Neural cell (in vitro differentiated cells): ENCODE data around the gene PAQR5. TPM values are rescaled to one million over a fixed set of nuclear protein-coding genes. Genes with fewer than 3 reads are reported as not detected.

Experiments
- H2AFZ ChIP-seq: fragments of 200-600, 300-800 bp; sonication (generic), shearing (Covaris generic); 2 replicates; pipeline ENCODE4 v1.6.0; 2014; ENCODE audit warnings: low read depth, mild to moderate bottlenecking, antibody characterized with exemption, low read length, moderate library complexity
- H3F3A ChIP-seq: fragments of 200-600 bp; shearing (Covaris generic); 2 replicates; pipeline ENCODE4 v1.6.1; 2016; ENCODE audit warnings: mild to moderate bottlenecking, moderate library complexity, mixed read lengths, antibody characterized with exemption, low read length; ENCODE audit not compliant: insufficient read depth, poor library complexity, severe bottlenecking
- H3K27ac ChIP-seq: fragments of 200-600, 300-800 bp; sonication (generic), shearing (Covaris generic); 2 replicates; pipeline ENCODE4 v1.5.1; 2014; ENCODE audit warnings: mild to moderate bottlenecking, low read length, moderate library complexity
- H3K27me3 ChIP-seq: fragments of 300-800, 200-600 bp; sonication (generic), shearing (Covaris generic); 2 replicates; pipeline ENCODE4 v1.6.0; 2014; ENCODE audit warnings: mild to moderate bottlenecking, low read depth, low read length, moderate library complexity; ENCODE audit not compliant: insufficient read depth
- H3K36me3 ChIP-seq: fragments of 300-800, 200-600 bp; sonication (generic), shearing (Covaris generic); 2 replicates; pipeline ENCODE4 v1.5.1; 2014; ENCODE audit warnings: mild to moderate bottlenecking, antibody characterized with exemption, low read length, moderate library complexity; ENCODE audit not compliant: insufficient read depth
- H3K4me2 ChIP-seq: fragments of 300-800, 200-600 bp; sonication (generic), shearing (Covaris generic); 2 replicates; pipeline ENCODE4 v1.6.0; 2014; ENCODE audit warnings: mild to moderate bottlenecking, low read length
- H3K4me3 ChIP-seq: fragments of 300-800, 200-600 bp; sonication (generic), shearing (Covaris generic); 2 replicates; pipeline ENCODE4 v1.5.1; 2014; ENCODE audit warnings: mild to moderate bottlenecking, low read length, moderate library complexity
- H3K79me2 ChIP-seq: fragments of 200-600 bp; shearing (Covaris generic); replicated peaks from 2 replicates; pipeline ENCODE4 v1.6.0; 2014; ENCODE audit warnings: mild to moderate bottlenecking, low read length, moderate library complexity; ENCODE audit not compliant: insufficient read depth
- H3K9ac ChIP-seq: fragments of 300-800, 200-600 bp; sonication (generic), shearing (Covaris generic); 2 replicates; pipeline ENCODE4 v1.6.1; 2016; ENCODE audit warnings: mild to moderate bottlenecking, low read length, mixed read lengths
- H3K9me2 ChIP-seq: fragments of 200-600 bp; shearing (Covaris generic); 2 replicates; pipeline ENCODE4 v1.6.1; 2016; ENCODE audit warnings: mild to moderate bottlenecking, low read length, mixed read lengths; ENCODE audit not compliant: insufficient read depth
- H3K9me3 ChIP-seq: fragments of 200-600, 300-800 bp; sonication (generic), shearing (Covaris generic); 2 replicates; pipeline ENCODE4 v1.6.1; 2016; ENCODE audit warnings: mild to moderate bottlenecking, mixed run types, low read length, moderate library complexity, mixed read lengths
- H4K20me1 ChIP-seq: fragments of 200-600 bp; shearing (Covaris generic); 2 replicates; pipeline ENCODE4 v1.6.1; 2016; ENCODE audit warnings: mild to moderate bottlenecking, mixed run types; ENCODE audit not compliant: insufficient read depth
- EP300 ChIP-seq: fragments of 450-650 bp; conservative IDR thresholded peaks from 2 replicates; pipeline ENCODE4 v1.6.1; 2014; ENCODE audit warnings: antibody characterized with exemption, mild to moderate bottlenecking, moderate library complexity; ENCODE audit not compliant: poor library complexity, severe bottlenecking
- EZH2 ChIP-seq: fragments of 200-600, 300-800 bp; shearing (Covaris generic), sonication (generic); IDR thresholded peaks from 2 replicates; pipeline ENCODE4 v1.6.1; 2014; ENCODE audit warnings: antibody characterized with exemption, low read length, borderline replicate concordance, mild to moderate bottlenecking; ENCODE audit not compliant: insufficient read depth, poor library complexity, severe bottlenecking
- MXI1 ChIP-seq: fragments of 450-650 bp; conservative IDR thresholded peaks from 2 replicates; pipeline ENCODE4 v1.6.1; 2014; ENCODE audit warnings: antibody characterized with exemption, mild to moderate bottlenecking; ENCODE audit not compliant: poor library complexity, severe bottlenecking
- POLR2AphosphoS5 ChIP-seq: IDR thresholded peaks from 2 replicates; pipeline ENCODE4 v1.6.1; 2012
- RAD21 ChIP-seq: fragments of 450-650 bp; conservative IDR thresholded peaks from 2 replicates; pipeline ENCODE4 v1.6.1; 2014; ENCODE audit warnings: antibody characterized with exemption, mild to moderate bottlenecking, moderate library complexity
- SMC3 ChIP-seq: fragments of 450-650 bp; conservative IDR thresholded peaks from 2 replicates; pipeline ENCODE4 v1.6.1; 2014; ENCODE audit warnings: antibody characterized with exemption, mild to moderate bottlenecking, moderate library complexity; ENCODE audit not compliant: poor library complexity
- TAF1 ChIP-seq: IDR thresholded peaks from 2 replicates; pipeline ENCODE4 v1.6.1; 2012; ENCODE audit warnings: low read depth
- polyA plus RNA-seq: library from polyadenylated mRNA; depleted of rRNA; stranded (reverse); fragments of >200 nt; gene quantifications from 2 replicates; pipeline ENCODE4 v1.2.3, GENCODE V29; 2014
- TF ChIP-seq, protein P1 (sequence below): fragments of 450-650 bp; IDR thresholded peaks from 2 replicates; pipeline ENCODE4 v1.5.1; 2014; ENCODE audit warnings: antibody characterized with exemption, mild to moderate bottlenecking, moderate library complexity; ENCODE audit not compliant: poor library complexity, severe bottlenecking
- TF ChIP-seq, protein P2 (sequence below): IDR thresholded peaks from 2 replicates; pipeline ENCODE4 v1.6.1; 2012; ENCODE audit warnings: borderline replicate concordance

PAQR5 gene
- polyA plus RNA-seq, 1 donor from 2014 or later: not detected

DNA sequence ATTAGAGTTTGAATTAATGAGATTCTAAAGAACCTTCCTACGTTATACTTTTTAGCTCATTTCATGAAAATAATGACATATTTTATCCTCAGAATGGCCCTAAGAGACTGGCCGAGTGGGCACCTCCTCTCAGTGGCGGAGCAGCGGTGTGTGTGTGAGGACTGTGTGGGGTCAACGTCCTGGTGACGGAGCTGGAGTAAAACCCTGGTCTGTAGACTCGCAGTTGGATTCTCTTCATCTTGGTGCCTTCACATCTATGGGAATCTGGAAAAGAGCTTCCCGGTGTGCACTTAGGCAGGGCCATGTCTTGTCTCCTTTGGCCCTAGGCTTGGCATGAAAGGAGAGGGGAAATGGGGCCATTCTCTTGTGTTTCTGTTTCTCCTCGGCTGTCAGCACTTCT, 21.4 kb upstream of the PAQR5 start:
- Histone ChIP-seq H3K36me3 (no peaks in the 10 kb centered on the region), H3K79me2 (no peaks in the 10 kb centered on the region), H3K4me3 (no peak overlapping the region), H3K9me3 (no peaks in the 10 kb centered on the region), H3K27ac (no peak overlapping the region), H3K4me2 (no peak overlapping the region), H4K20me1 (no peaks in the 10 kb centered on the region), H2AFZ (no peak overlapping the region), H3K9me2 (no peaks in the 10 kb centered on the region), H3F3A (no peaks in the 10 kb centered on the region), H3K9ac (no peak overlapping the region), H3K27me3 (no peaks in the 10 kb centered on the region)
- TF ChIP-seq, protein P1, sequence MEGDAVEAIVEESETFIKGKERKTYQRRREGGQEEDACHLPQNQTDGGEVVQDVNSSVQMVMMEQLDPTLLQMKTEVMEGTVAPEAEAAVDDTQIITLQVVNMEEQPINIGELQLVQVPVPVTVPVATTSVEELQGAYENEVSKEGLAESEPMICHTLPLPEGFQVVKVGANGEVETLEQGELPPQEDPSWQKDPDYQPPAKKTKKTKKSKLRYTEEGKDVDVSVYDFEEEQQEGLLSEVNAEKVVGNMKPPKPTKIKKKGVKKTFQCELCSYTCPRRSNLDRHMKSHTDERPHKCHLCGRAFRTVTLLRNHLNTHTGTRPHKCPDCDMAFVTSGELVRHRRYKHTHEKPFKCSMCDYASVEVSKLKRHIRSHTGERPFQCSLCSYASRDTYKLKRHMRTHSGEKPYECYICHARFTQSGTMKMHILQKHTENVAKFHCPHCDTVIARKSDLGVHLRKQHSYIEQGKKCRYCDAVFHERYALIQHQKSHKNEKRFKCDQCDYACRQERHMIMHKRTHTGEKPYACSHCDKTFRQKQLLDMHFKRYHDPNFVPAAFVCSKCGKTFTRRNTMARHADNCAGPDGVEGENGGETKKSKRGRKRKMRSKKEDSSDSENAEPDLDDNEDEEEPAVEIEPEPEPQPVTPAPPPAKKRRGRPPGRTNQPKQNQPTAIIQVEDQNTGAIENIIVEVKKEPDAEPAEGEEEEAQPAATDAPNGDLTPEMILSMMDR: no peak
- TF ChIP-seq EZH2 (no peak), MXI1 (no peak), POLR2AphosphoS5 (no peak), RAD21 (no peak), EP300 (no peak), SMC3 (no peak), TAF1 (no peak)
- TF ChIP-seq, protein P2, sequence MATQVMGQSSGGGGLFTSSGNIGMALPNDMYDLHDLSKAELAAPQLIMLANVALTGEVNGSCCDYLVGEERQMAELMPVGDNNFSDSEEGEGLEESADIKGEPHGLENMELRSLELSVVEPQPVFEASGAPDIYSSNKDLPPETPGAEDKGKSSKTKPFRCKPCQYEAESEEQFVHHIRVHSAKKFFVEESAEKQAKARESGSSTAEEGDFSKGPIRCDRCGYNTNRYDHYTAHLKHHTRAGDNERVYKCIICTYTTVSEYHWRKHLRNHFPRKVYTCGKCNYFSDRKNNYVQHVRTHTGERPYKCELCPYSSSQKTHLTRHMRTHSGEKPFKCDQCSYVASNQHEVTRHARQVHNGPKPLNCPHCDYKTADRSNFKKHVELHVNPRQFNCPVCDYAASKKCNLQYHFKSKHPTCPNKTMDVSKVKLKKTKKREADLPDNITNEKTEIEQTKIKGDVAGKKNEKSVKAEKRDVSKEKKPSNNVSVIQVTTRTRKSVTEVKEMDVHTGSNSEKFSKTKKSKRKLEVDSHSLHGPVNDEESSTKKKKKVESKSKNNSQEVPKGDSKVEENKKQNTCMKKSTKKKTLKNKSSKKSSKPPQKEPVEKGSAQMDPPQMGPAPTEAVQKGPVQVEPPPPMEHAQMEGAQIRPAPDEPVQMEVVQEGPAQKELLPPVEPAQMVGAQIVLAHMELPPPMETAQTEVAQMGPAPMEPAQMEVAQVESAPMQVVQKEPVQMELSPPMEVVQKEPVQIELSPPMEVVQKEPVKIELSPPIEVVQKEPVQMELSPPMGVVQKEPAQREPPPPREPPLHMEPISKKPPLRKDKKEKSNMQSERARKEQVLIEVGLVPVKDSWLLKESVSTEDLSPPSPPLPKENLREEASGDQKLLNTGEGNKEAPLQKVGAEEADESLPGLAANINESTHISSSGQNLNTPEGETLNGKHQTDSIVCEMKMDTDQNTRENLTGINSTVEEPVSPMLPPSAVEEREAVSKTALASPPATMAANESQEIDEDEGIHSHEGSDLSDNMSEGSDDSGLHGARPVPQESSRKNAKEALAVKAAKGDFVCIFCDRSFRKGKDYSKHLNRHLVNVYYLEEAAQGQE: no peak

GRCh38 chr15:69279636-69280035, 19.1 kb upstream of the PAQR5 start:
- H3K9me2 ChIP-seq: no peaks in the 10 kb centered on the region
- H3F3A ChIP-seq: no peaks in the 10 kb centered on the region
- H2AFZ ChIP-seq: no peak overlapping the region
- H3K79me2 ChIP-seq: no peaks in the 10 kb centered on the region
- H3K27me3 ChIP-seq: no peaks in the 10 kb centered on the region
- H3K27ac ChIP-seq: no peak overlapping the region
- no peak for TF ChIP-seq EP300
- no peak for TF ChIP-seq TAF1
- no peak for TF ChIP-seq SMC3
- no peak for TF ChIP-seq RAD21
- no peak for TF ChIP-seq MXI1
- TF ChIP-seq, protein P2: no peak
- TF ChIP-seq, protein P1: no peak
- TF ChIP-seq EZH2: no peak
- TF ChIP-seq POLR2AphosphoS5: no peak
- no peak overlapping the region for H3K9ac ChIP-seq
- H3K9me3 ChIP-seq: no peaks in the 10 kb centered on the region
- no peaks in the 10 kb centered on the region for H3K36me3 ChIP-seq
- no peak overlapping the region for H3K4me3 ChIP-seq
- H3K4me2 ChIP-seq: no peak overlapping the region
- no peaks in the 10 kb centered on the region for H4K20me1 ChIP-seq
